Stomach (tissue), 9 donors: ENCODE results near the gene RTN4RL1. TPM values are rescaled to one million over a fixed set of nuclear protein-coding genes. Genes with fewer than 3 reads are reported as not detected.

Experiments used
- DNase-seq, 2 donors: peaks; one replicate each; pipeline versions ENCODE4 v3.0.0 to v3.0.0-alpha.2; 2013 to 2019
- H3K27ac ChIP-seq, 5 donors: fragments of 200-600 bp in 4 of 5; sonication (generic) in 4 of 5; one replicate each; pipeline ENCODE4 v1.5.1; 2013 to 2019; ENCODE audit warnings: mild to moderate bottlenecking in 1 of 5, moderate library complexity in 1 of 5
- H3K27me3 ChIP-seq, 3 donors: fragments of 200-600 bp; sonication (generic); one replicate each; pipeline ENCODE4 v1.5.1; 2017 to 2019; ENCODE audit warnings: mixed run types in 1 of 3
- H3K36me3 ChIP-seq, 4 donors: fragments of 200-600 bp; sonication (generic); 1 replicate in 3 of 4; 2 replicates in 1 of 4; pipeline ENCODE4 v1.5.1; 2016 to 2019
- H3K4me1 ChIP-seq, 4 donors: fragments of 200-600 bp; sonication (generic); one replicate each; pipeline ENCODE4 v1.5.1; 2016 to 2019
- H3K4me3 ChIP-seq, 4 donors: fragments of 200-600 bp; sonication (generic) in 3 of 4; one replicate each; pipeline ENCODE4 v1.5.1; 2016 to 2019; ENCODE audit warnings: mild to moderate bottlenecking in 1 of 4
- H3K9me3 ChIP-seq, 4 donors: fragments of 200-600 bp; sonication (generic); one replicate each; pipeline ENCODE4 v1.5.1; 2016 to 2019
- EP300 ChIP-seq: sonication (generic); formaldehyde crosslinking; IDR thresholded peaks from one replicate; pipeline ENCODE4 v1.6.1; 2017; ENCODE audit warnings: antibody characterized with exemption
- POLR2A ChIP-seq, 4 donors: fragments of 450-650 bp; IDR thresholded peaks; one replicate each; pipeline ENCODE4 v1.6.1; 2016; ENCODE audit warnings: antibody characterized with exemption in 4 of 4, control low read depth in 2 of 4, mild to moderate bottlenecking in 1 of 4, moderate library complexity in 1 of 4
- POLR2AphosphoS5 ChIP-seq, 3 donors: sonication (generic); formaldehyde crosslinking; IDR thresholded peaks; one replicate each; pipeline ENCODE4 v1.6.1; 2016; ENCODE audit warnings: antibody characterized with exemption in 3 of 3
- WGBS, 5 donors: extraction: QIAGEN DNeasy Blood & Tissue Kit in 3 of 5; methylation state at CpG; one replicate each; pipeline versions ENCODE4 v1.1.5 to v1.1.7; 2013 to 2018; 5-methylcytosine and 5-hydroxymethylcytosine counted together
- intact Hi-C: fragments of 100-400 bp; cut with DNase I; formaldehyde crosslinking; loops from one replicate; pipeline ENCODE4 v1.15.1; 2023; ENCODE audit warnings: low total_unique reads
- polyA plus RNA-seq, 3 donors: library from polyadenylated mRNA; stranded (reverse); fragments of 200-250 nt; gene quantifications; one replicate each; pipeline ENCODE4 v1.2.3, GENCODE V29; 2013
- total RNA-seq, 5 donors: library from RNA; depleted of rRNA; stranded (reverse); fragments of >200 nt; gene quantifications; one replicate each; pipeline versions ENCODE4 v1.1.0 to v1.2.3, GENCODE V29; 2014 to 2016
- TF ChIP-seq, protein P1 (sequence below), 7 experiments: fragments of 450-650 bp in 4 of 7; fragments of 200-600 bp in 3 of 7; sonication (generic) in 3 of 7; IDR thresholded peaks; one replicate each; pipeline ENCODE4 v1.5.1; 2016 to 2019; ENCODE audit warnings: antibody characterized with exemption in 7 of 7, control low read depth in 2 of 7, mild to moderate bottlenecking in 1 of 7
- donor health status: healthy with polysubstance abuse.
- donor health status: Bipolar disorder and iron deficiency.
- donor health status: healthy.

RTN4RL1 gene
- total and polyA plus RNA-seq, 8 donors, result 0.50 to 0.92 (median 0.72) TPM; not detected in 4

GRCh38 chr17:2027528-2028233, 2.5 kb upstream of the RTN4RL1 start:
- no peak overlapping the region for H3K4me3 ChIP-seq
- peak in 1 of 2 donors; percentile 41 for DNase-seq
- no peak for TF ChIP-seq EP300
- TF ChIP-seq POLR2A (IDR thresholded peaks at IDR 0.05), result no peak
- TF ChIP-seq, protein P1, sequence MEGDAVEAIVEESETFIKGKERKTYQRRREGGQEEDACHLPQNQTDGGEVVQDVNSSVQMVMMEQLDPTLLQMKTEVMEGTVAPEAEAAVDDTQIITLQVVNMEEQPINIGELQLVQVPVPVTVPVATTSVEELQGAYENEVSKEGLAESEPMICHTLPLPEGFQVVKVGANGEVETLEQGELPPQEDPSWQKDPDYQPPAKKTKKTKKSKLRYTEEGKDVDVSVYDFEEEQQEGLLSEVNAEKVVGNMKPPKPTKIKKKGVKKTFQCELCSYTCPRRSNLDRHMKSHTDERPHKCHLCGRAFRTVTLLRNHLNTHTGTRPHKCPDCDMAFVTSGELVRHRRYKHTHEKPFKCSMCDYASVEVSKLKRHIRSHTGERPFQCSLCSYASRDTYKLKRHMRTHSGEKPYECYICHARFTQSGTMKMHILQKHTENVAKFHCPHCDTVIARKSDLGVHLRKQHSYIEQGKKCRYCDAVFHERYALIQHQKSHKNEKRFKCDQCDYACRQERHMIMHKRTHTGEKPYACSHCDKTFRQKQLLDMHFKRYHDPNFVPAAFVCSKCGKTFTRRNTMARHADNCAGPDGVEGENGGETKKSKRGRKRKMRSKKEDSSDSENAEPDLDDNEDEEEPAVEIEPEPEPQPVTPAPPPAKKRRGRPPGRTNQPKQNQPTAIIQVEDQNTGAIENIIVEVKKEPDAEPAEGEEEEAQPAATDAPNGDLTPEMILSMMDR (IDR thresholded peaks at IDR 0.05), result no peak
- TF ChIP-seq POLR2AphosphoS5 (IDR thresholded peaks at IDR 0.05), result no peak
- peaks cover 42 to 69% (median 66%) of the 10 kb centered on the region in 4 donors for H3K4me1 ChIP-seq
- H3K9me3 ChIP-seq, result no peaks in the 10 kb centered on the region
- 54 to 65% (median 60%) methylated on average over 11 of the region's 11 CpGs for WGBS, 5 donors
- no peak overlapping the region for H3K27ac ChIP-seq
- H3K27me3 ChIP-seq, result peaks cover 0 to 70% (median 45%) of the 10 kb centered on the region in 3 donors
- no peaks in the 10 kb centered on the region for H3K36me3 ChIP-seq
- intact Hi-C loops, result loop anchor here (5.0 kb wide), 1 partner anchor 120 kb away; no protein-coding TSS in a partner anchor

DNA sequence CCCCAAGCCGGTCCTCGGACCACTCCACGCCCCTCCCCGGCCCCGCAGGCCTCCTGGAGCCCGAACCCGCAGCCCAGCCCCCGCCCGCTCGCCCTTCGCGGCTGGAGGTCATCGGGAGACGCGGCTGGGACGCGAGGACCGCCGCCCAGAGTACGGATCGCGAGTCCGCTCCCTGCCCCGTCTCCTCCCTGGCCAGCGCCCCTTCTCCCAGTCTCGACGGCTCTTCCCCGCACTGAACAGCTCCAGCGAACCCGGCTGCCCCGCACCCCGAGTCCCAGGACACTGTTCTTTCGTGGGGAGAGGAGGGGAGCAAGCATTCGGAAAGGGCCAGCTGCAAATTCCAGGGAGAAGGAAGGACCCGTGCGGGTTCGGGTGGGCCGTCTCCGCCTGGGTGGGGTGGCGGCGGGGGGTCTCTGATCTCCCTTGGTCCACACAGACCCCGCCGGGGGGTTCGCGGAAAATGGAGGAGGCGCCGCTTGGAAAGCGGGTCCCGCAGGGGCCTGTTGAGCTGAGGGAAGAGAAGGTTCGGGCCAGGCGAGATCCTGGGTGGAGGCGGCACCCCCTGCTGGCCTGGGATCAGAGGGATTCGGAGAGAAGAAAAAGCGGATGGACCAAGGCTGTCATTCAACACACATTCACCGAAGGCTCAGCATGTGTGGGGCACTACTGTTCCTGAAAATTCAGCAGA, 632 bp upstream of the RTN4RL1 start:
- intact Hi-C loops, result loop anchor here (5.0 kb wide), 1 partner anchor 118 kb away; no protein-coding TSS in a partner anchor
- peak; percentile 81 to 89 for DNase-seq
- TF ChIP-seq POLR2A (IDR thresholded peaks at IDR 0.05) (no peak), POLR2AphosphoS5 (IDR thresholded peaks at IDR 0.05) (peak in 1 of 3 donors; percentile 17)
- TF ChIP-seq, protein P1 (IDR thresholded peaks at IDR 0.05), result peak in 5 of 7 experiments; percentile 45 to 84 (median 64)
- Histone ChIP-seq H3K36me3 (no peaks in the 10 kb centered on the region), H3K4me3 (peak overlapping the region; percentile 56 to 77 (median 58)), H3K27ac (peak overlapping the region in 2 of 5 donors; percentile 18 to 28), H3K9me3 (no peaks in the 10 kb centered on the region), H3K27me3 (peaks cover 0 to 79% (median 45%) of the 10 kb centered on the region in 3 donors), H3K4me1 (peaks cover 30 to 50% (median 49%) of the 10 kb centered on the region in 4 donors)
- WGBS, 5 donors, result 0 to 2% (median 2%) methylated on average over 25 to 55 of the region's 55 CpGs

GRCh38 chr17:2024572-2025219, 438 bp downstream of the RTN4RL1 start:
- Histone ChIP-seq H3K4me1 (peaks cover 27 to 45% (median 41%) of the 10 kb centered on the region in 4 donors), H3K36me3 (no peaks in the 10 kb centered on the region), H3K9me3 (no peaks in the 10 kb centered on the region), H3K4me3 (peak overlapping the region; percentile 56 to 77 (median 58)), H3K27ac (peak overlapping the region in 1 of 5 donors; percentile 18), H3K27me3 (peaks cover 0 to 84% (median 45%) of the 10 kb centered on the region in 3 donors)
- no peak for TF ChIP-seq POLR2AphosphoS5 (IDR thresholded peaks at IDR 0.05)
- TF ChIP-seq EP300, result no peak
- TF ChIP-seq, protein P1 (IDR thresholded peaks at IDR 0.05), result no peak
- no peak for TF ChIP-seq POLR2A (IDR thresholded peaks at IDR 0.05)
- intact Hi-C loops, result loop anchor here (5.0 kb wide), 1 partner anchor 117 kb away; no protein-coding TSS in a partner anchor
- no peak for DNase-seq
- 0 to 1% (median 1%) methylated on average over 6 to 73 of the region's 73 CpGs for WGBS, 5 donors
